Activated naive CD4-positive, alpha-beta T cell treated with anti-CD3 and anti-CD28 coated beads, Interleukin-2, amount 10 ng/mL, durations not matched to agents 7 days and 5 days (primary cell): Measurements from ENCODE around the gene NR2F2.

Experiments
- CTCF ChIA-PET: fragments of 350-600 bp; sonication (Branson Sonifier 250); formaldehyde crosslinking; loops from one replicate; lab custom pipeline; 2021; ENCODE audit warnings: antibody characterized with exemption; lab: Charles Lee
- DNase-seq: peaks from one replicate; pipeline ENCODE4 v3.0.0-alpha.2; 2020
- H3K27ac Mint-ChIP-seq: one replicate; pipeline ENCODE4 v1.8.0; 2021; ENCODE audit warnings: mild to moderate bottlenecking, moderate library complexity, mixed read lengths
- H3K27me3 Mint-ChIP-seq: one replicate; pipeline ENCODE4 v1.8.0; 2021; ENCODE audit warnings: mild to moderate bottlenecking, mixed read lengths
- H3K36me3 Mint-ChIP-seq: one replicate; pipeline ENCODE4 v1.8.0; 2021; ENCODE audit warnings: mixed read lengths
- H3K4me1 Mint-ChIP-seq: one replicate; pipeline ENCODE4 v1.8.0; 2021; ENCODE audit warnings: mixed read lengths
- H3K4me3 Mint-ChIP-seq: one replicate; pipeline ENCODE4 v1.8.0; 2021; ENCODE audit warnings: mild to moderate bottlenecking, moderate library complexity, mixed read lengths
- H3K9me3 Mint-ChIP-seq: one replicate; pipeline ENCODE4 v1.8.0; 2021; ENCODE audit warnings: mixed read lengths

The NR2F2 gene

GRCh38 chr15:96356494-96357455 is 26.3 kb downstream of the NR2F2 start:
- no peaks in the 10 kb centered on the region for H3K27me3 Mint-ChIP-seq

DNA sequence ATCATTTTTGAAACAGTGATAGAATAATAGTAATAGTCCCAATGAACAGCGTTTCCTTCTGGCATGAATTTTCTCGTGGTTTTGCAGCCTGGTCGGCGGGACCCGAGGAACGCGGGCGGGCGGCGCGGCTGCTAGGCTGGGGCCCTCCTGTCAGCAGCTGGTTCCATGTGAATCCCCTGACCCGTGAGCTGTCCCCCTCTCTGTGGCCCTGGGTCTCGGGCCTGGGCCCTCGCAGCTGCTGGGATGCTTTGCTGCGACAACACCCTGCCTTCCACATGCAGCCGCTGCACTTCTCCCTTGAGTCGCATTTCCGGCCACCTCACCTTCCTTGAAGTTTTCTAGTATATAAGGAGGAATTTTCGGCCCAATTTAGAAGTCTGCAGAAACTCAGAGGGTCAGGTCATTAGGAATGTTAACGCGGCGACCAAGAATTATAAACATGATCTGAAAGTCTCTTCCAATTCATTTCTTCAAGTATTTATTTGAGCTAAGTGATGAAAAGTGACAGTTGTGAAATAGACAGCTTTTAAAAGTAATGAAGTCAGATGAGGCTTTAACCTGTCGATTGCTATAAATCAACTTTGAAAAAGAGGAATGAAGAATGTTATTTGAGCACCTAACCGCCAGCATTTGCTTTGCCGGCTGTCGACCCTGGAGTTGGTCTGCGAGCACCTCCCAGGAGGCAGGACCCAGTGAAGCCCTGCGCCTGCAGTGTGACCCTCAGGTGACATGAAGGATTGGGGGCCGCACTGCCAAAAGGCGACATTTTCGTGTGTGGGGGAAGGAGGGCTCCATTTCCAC is 27.7 kb downstream of the NR2F2 start:
- H3K4me1 Mint-ChIP-seq = peaks cover 23% of the 10 kb centered on the region
- CTCF ChIA-PET = interaction anchor here (1.4 kb wide), 1 partner anchor 31 kb away, joined by 3 read pairs; no protein-coding TSS in a partner anchor
- H3K27ac Mint-ChIP-seq = peak overlapping the region; percentile 14
- peak overlapping the region; percentile 66 for H3K4me3 Mint-ChIP-seq
- H3K36me3 Mint-ChIP-seq = peaks cover 7% of the 10 kb centered on the region
- no peak for DNase-seq
- H3K27me3 Mint-ChIP-seq = no peaks in the 10 kb centered on the region
- H3K9me3 Mint-ChIP-seq = peaks cover 5% of the 10 kb centered on the region

More at GRCh38 chr15:96356494-96357455, 26.3 kb downstream of the NR2F2 start:
- Mint-ChIP-seq H3K27ac (peak overlapping the region; percentile 59), H3K4me1 (peaks cover 23% of the 10 kb centered on the region), H3K36me3 (peaks cover 5% of the 10 kb centered on the region), H3K4me3 (peak overlapping the region; percentile 66), H3K9me3 (peaks cover 5% of the 10 kb centered on the region)
- DNase-seq = peak; percentile 79
- CTCF ChIA-PET = interaction anchor here (0.8 to 1.9 kb wide), 5 partner anchors 13 to 689 kb away, joined by 3 to 6 read pairs (median 3); no protein-coding TSS in a partner anchor

DNA sequence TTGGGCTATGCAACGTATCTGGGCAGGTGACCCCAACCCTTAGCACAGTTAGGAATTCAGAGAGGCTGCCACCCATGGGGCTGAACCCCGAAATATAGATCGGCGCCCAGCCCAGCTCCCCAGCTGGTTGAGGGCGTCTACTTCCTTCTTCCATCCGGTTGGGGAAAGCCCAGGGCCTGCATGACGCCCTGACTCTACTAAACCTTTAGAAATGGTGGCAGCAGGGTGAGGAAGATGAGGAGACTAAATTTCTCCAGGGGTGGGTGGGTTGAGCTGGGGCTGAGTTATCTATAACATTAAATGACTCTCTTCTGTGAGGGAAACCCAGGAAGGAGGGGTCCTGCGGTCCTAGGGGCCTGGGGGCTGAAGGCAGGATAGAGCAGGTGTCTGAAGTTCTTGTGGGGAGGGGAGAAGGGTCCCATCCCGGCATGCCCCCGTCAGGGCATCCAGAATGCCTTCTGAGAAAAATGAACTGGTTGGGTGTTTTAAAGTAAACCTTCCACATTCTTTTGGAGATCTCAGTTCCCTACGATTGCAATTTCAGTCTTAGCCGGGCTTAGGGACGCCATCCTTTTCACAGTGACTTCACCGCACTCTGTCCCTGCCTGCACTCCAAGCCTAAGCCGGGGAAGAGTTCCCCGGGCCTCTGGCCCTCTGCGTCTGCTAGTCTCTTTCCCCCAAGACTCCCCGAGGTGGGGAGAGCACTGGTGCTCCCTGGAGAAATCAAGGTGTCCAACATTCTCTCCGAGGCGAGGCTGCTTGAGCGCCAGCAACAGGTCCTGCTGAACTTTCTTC is 28.5 kb downstream of the NR2F2 start:
- CTCF ChIA-PET = interaction anchor here (2.0 kb wide), 1 partner anchor 31 kb away, joined by 5 read pairs; no protein-coding TSS in a partner anchor
- H3K4me3 Mint-ChIP-seq = no peak overlapping the region
- no peak for DNase-seq
- H3K9me3 Mint-ChIP-seq = peaks cover 5% of the 10 kb centered on the region
- peaks cover 23% of the 10 kb centered on the region for H3K4me1 Mint-ChIP-seq
- no peaks in the 10 kb centered on the region for H3K27me3 Mint-ChIP-seq
- H3K27ac Mint-ChIP-seq = peak overlapping the region; percentile 45
- H3K36me3 Mint-ChIP-seq = peaks cover 3% of the 10 kb centered on the region

DNA sequence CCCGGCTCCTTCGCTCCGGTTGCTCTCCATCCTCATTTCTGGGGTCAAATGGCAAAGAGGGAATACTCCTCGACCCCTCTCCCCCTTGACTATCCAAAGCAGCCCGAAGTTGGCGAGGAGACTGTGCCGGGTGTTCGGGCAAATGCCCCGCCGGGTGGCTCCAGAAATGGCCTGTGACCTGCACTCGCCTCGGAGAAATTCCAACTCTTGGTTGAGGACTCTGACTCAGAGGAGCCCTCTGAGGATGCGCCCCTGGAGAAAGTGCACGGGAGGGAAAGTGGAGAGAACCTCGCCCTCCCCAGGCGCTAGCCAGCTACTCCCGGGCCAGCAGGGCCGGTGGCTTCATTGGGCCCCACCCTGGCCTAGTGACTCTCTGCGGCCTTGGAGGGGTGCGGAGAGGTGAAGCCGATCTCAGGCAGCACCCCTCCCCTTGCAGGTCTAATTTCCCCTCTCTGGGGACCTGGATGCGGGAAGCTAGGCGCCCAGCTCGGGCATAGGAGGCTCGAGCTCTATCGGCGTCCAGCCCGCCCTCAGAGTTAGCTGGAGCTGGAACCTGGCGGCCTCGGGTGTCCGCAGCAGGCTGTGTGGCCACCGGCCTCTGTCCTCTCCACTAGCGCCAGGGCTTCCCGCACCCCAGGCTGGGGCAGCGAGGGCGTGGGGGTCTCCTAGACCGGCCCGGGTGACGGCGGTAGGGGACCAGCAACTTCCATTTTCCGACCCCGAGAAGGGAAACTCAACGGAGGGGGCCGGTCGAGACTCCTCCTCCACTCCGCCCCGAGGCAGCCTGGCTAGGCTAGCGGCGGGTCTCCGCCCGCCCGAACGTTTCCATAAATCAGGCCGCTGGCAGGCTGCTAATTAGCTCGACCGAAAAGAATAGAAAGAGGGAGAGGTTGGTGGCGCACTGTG is 29.4 kb downstream of the NR2F2 start:
- H3K36me3 Mint-ChIP-seq = peaks cover 3% of the 10 kb centered on the region
- CTCF ChIA-PET = interaction anchor here (2.0 kb wide), 1 partner anchor 31 kb away, joined by 5 read pairs; no protein-coding TSS in a partner anchor
- H3K4me1 Mint-ChIP-seq = peaks cover 23% of the 10 kb centered on the region
- no peak overlapping the region for H3K27ac Mint-ChIP-seq
- no peak for DNase-seq
- H3K27me3 Mint-ChIP-seq = no peaks in the 10 kb centered on the region
- H3K9me3 Mint-ChIP-seq = peaks cover 5% of the 10 kb centered on the region
- H3K4me3 Mint-ChIP-seq = no peak overlapping the region

DNA sequence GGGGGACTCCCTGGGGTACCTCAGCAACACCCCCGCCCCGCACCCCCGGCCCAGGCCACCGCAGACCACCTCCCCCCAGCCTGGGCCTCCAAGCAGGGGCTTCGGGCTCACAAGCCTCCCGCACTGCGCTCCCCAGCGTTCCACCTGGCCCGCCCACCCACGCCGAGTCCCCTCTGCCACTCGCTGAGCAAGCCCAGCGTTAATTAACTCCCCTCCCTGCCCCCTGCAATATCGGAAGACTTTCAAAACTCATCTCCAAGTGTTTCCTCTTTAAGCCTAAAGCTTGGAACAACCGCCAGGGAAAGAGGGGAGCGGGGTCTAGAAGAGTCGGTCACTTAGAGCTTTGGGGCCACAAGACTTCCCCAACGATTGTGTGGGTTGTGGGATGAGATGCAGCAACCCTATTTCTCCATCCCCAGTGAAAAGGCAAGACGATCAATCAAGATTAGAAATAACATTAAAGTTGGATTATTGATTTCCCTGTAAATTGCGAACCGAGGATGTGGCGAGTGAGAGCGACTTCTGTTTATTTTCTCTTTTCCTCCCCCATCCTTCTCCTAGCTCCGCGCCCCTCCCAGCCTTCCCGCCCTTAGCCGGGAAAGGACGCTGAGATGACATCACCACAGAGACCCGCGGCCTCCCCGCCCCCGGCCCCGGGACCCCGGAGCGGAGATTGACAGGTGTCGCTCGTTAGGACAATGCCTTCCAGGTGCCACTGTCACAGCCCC is 30.2 kb downstream of the NR2F2 start:
- peaks cover 23% of the 10 kb centered on the region for H3K4me1 Mint-ChIP-seq
- peak overlapping the region; percentile 42 for H3K27ac Mint-ChIP-seq

DNA sequence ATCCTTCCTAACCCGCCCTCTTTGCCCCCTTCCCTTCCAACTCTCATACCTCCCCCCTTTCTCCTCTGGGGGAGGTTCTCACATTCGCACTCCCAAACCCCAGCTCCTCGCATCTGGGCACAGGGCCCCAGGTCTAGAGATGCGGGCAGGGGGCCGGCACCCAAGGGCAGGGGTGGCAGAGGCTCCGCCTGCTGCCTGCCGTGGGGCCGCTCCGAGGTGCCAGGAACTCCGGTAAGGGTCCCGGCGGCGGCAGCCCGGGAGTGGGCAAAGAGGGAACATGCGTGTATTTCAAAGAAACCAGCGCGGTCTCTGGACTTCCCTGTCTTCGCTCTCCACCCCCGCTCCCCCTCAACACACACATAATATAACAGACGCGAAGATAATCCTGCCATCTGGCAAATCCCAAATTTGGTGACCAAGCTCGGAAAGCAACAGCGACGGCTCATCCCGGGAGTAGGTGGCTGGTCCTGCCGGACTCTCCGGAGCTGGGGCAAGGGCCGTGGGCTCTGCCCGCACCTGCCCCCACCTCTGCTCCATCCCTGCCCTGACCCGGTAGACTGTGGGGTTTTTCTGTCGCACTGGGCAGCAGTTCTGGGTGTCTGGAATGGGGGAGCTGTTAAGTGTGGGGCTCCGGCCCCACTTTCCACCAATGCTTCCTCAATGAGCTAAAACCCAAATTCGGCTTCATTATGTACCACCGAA is 31.0 kb downstream of the NR2F2 start:
- peaks cover 19% of the 10 kb centered on the region for H3K4me1 Mint-ChIP-seq
- no peaks in the 10 kb centered on the region for H3K27me3 Mint-ChIP-seq
- peaks cover 5% of the 10 kb centered on the region for H3K9me3 Mint-ChIP-seq
- no peak overlapping the region for H3K4me3 Mint-ChIP-seq
- CTCF ChIA-PET = interaction anchor here (0.6 to 2.0 kb wide), 2 partner anchors 15 to 33 kb away, joined by 3 to 5 read pairs; no protein-coding TSS in a partner anchor
- H3K27ac Mint-ChIP-seq = no peak overlapping the region
- no peak for DNase-seq
- peaks cover 3% of the 10 kb centered on the region for H3K36me3 Mint-ChIP-seq

More for the DNA sequence above, 30.2 kb downstream of the NR2F2 start:
- DNase-seq = no peak
- peaks cover 5% of the 10 kb centered on the region for H3K9me3 Mint-ChIP-seq
- H3K4me3 Mint-ChIP-seq = no peak overlapping the region
- peaks cover 3% of the 10 kb centered on the region for H3K36me3 Mint-ChIP-seq
- CTCF ChIA-PET = interaction anchor here (2.0 kb wide), 1 partner anchor 32 kb away, joined by 5 read pairs; no protein-coding TSS in a partner anchor
- no peaks in the 10 kb centered on the region for H3K27me3 Mint-ChIP-seq

- no peak overlapping the region for H3K4me3 Mint-ChIP-seq
These were observed 31.7 kb downstream of the NR2F2 start for GRCh38 chr15:96362011-96362754.

GRCh38 chr15:96362755-96363651 is 32.5 kb downstream of the NR2F2 start:
- Mint-ChIP-seq H3K9me3 (peaks cover 5% of the 10 kb centered on the region), H3K27ac (peak overlapping the region; percentile 55), H3K36me3 (peaks cover 5% of the 10 kb centered on the region), H3K4me1 (peaks cover 6% of the 10 kb centered on the region), H3K4me3 (no peak overlapping the region), H3K27me3 (no peaks in the 10 kb centered on the region)
- DNase-seq = no peak
- CTCF ChIA-PET = interaction anchor here (1.5 kb wide), 1 partner anchor 9 kb away, joined by 3 read pairs; no protein-coding TSS in a partner anchor

More at GRCh38 chr15:96362011-96362754, 31.7 kb downstream of the NR2F2 start:
- Mint-ChIP-seq H3K27me3 (no peaks in the 10 kb centered on the region), H3K36me3 (peaks cover 3% of the 10 kb centered on the region), H3K27ac (peak overlapping the region; percentile 22), H3K4me1 (peaks cover 13% of the 10 kb centered on the region), H3K9me3 (peaks cover 5% of the 10 kb centered on the region)
- CTCF ChIA-PET = interaction anchor here (0.6 to 1.5 kb wide), 2 partner anchors 8 to 15 kb away, joined by 3 read pairs; no protein-coding TSS in a partner anchor
- DNase-seq = no peak

- Mint-ChIP-seq H3K36me3 (peaks cover 5% of the 10 kb centered on the region), H3K9me3 (peaks cover 3% of the 10 kb centered on the region), H3K27ac (peak overlapping the region; percentile 30), H3K4me1 (no peaks in the 10 kb centered on the region), H3K27me3 (no peaks in the 10 kb centered on the region), H3K4me3 (no peak overlapping the region)
- CTCF ChIA-PET = interaction anchor here (1.5 kb wide), 1 partner anchor 9 kb away, joined by 3 read pairs; no protein-coding TSS in a partner anchor
- DNase-seq = no peak
These were observed 33.2 kb downstream of the NR2F2 start for GRCh38 chr15:96363707-96364106.

DNA sequence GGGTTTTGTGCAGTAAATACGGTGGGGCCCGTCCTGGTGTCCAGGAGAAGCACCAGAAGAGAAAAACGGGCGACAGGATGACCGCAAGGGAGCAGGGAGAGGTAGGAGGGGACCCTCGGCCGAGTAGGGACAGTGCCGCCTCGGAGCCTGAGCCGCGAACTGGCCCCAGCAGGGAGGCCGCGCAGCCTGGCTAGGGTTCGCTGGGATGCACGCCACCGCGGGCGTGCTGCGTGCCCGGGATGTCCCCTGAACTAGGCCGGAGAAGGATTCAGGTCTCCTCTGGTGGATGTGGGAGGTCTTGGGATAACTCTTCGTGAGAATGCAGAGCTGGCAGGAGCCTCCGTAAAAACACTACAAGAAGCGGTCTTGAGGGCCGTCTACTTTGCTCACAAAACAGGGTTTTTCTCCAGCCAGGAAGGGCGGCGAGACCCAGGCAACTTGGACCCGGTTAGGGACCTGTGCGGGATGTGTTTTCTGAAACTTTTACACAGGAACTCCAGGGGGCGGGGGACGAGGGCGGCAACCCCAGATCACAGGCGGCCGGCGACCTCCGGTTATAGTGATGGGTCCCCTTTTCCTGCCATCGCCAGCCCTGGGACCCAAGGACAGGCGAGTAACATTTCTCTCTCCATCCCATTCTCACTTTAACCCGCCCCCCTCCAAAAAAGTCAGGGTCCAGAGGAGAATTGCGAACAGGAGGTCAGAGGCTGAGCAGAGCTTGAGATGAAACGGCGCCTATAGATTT is 35.5 kb downstream of the NR2F2 start:
- H3K27me3 Mint-ChIP-seq = no peaks in the 10 kb centered on the region
- H3K4me1 Mint-ChIP-seq = no peaks in the 10 kb centered on the region
- peak overlapping the region; percentile 19 for H3K27ac Mint-ChIP-seq
- no peaks in the 10 kb centered on the region for H3K9me3 Mint-ChIP-seq
- peaks cover 6% of the 10 kb centered on the region for H3K36me3 Mint-ChIP-seq
- CTCF ChIA-PET = no interaction called here
- no peak for DNase-seq
- H3K4me3 Mint-ChIP-seq = no peak overlapping the region
